ENCODE data around the gene FRS2.
"Not testable (repeated sequence)": the region's sequence is repeated elsewhere in the genome, so short reads cannot be mapped to it uniquely, and the experiment has no call there.

Gene FRS2

GRCh38 chr12:69600804-69601203 is 130.6 kb downstream of the FRS2 start:
- Histone ChIP-seq H3K9ac (ENCODE audit: insufficient read length) (no peak overlapping the region), H3K27ac (no peak overlapping the region), H3K4me3 (no peak overlapping the region), H3K9me3 (ENCODE audit: low read depth, low read length) (no peaks in the 10 kb centered on the region), H3K36me3 (ENCODE audit: insufficient read depth, low read length) (peaks cover 78% of the 10 kb centered on the region)
- DNase-seq (ENCODE audit: low read depth, low spot score): no peak
- TF ChIP-seq EZH2 (IDR thresholded peaks at IDR 0.05): no peak
- no peak for TF ChIP-seq POLR2AphosphoS5 (IDR thresholded peaks at IDR 0.05; ENCODE audit: borderline replicate concordance, low read depth, low read length)
- no peak for TF ChIP-seq FOXP2 (optimal IDR thresholded peaks at IDR 0.05; ENCODE audit: control extremely low read depth, extremely low read length, insufficient read depth)

- TF ChIP-seq POLR2AphosphoS5 (IDR thresholded peaks at IDR 0.05; ENCODE audit: borderline replicate concordance, low read depth, low read length): no peak
- TF ChIP-seq EZH2 (IDR thresholded peaks at IDR 0.05): no peak
- no peak for TF ChIP-seq FOXP2 (optimal IDR thresholded peaks at IDR 0.05; ENCODE audit: control extremely low read depth, extremely low read length, insufficient read depth)
- Histone ChIP-seq H3K27ac (no peak overlapping the region), H3K4me3 (no peak overlapping the region), H3K9me3 (ENCODE audit: low read depth, low read length) (no peaks in the 10 kb centered on the region), H3K36me3 (ENCODE audit: insufficient read depth, low read length) (peaks cover 65% of the 10 kb centered on the region), H3K9ac (ENCODE audit: insufficient read length) (no peak overlapping the region)
- DNase-seq (ENCODE audit: low read depth, low spot score): no peak
These were observed 131.9 kb downstream of the FRS2 start for GRCh38 chr12:69601962-69602685.

GRCh38 chr12:69602954-69603353 is 132.8 kb downstream of the FRS2 start:
- peaks cover 56% of the 10 kb centered on the region for H3K36me3 ChIP-seq (ENCODE audit: insufficient read depth, low read length)
- no peak overlapping the region for H3K9ac ChIP-seq (ENCODE audit: insufficient read length)

GRCh38 chr12:69603556-69603955 is 133.4 kb downstream of the FRS2 start:
- not testable (repeated sequence) for H3K4me3 ChIP-seq; H3K27ac ChIP-seq; H3K9me3 ChIP-seq (ENCODE audit: low read depth, low read length); DNase-seq (ENCODE audit: low read depth, low spot score); H3K9ac ChIP-seq (ENCODE audit: insufficient read length)
- peaks cover 50% of the 10 kb centered on the region for H3K36me3 ChIP-seq (ENCODE audit: insufficient read depth, low read length)

More at GRCh38 chr12:69602954-69603353, 132.8 kb downstream of the FRS2 start:
- DNase-seq (ENCODE audit: low read depth, low spot score): no peak
- H3K9me3 ChIP-seq (ENCODE audit: low read depth, low read length): no peaks in the 10 kb centered on the region
- H3K27ac ChIP-seq: no peak overlapping the region
- no peak overlapping the region for H3K4me3 ChIP-seq
- TF ChIP-seq EZH2 (IDR thresholded peaks at IDR 0.05) (no peak), POLR2AphosphoS5 (IDR thresholded peaks at IDR 0.05; ENCODE audit: borderline replicate concordance, low read depth, low read length) (no peak), FOXP2 (optimal IDR thresholded peaks at IDR 0.05; ENCODE audit: control extremely low read depth, extremely low read length, insufficient read depth) (no peak)

GRCh38 chr12:69604275-69604674 is 134.1 kb downstream of the FRS2 start:
- not testable (repeated sequence) for H3K9ac ChIP-seq (ENCODE audit: insufficient read length); H3K9me3 ChIP-seq (ENCODE audit: low read depth, low read length); H3K4me3 ChIP-seq; DNase-seq (ENCODE audit: low read depth, low spot score)
- peaks cover 43% of the 10 kb centered on the region for H3K36me3 ChIP-seq (ENCODE audit: insufficient read depth, low read length)
- H3K27ac ChIP-seq: 0 out of 2 replicates have a peak overlapping the region, but pooled peaks have one; percentile 43

- TF ChIP-seq FOXP2 (optimal IDR thresholded peaks at IDR 0.05; ENCODE audit: control extremely low read depth, extremely low read length, insufficient read depth): no peak
- TF ChIP-seq POLR2AphosphoS5 (IDR thresholded peaks at IDR 0.05; ENCODE audit: borderline replicate concordance, low read depth, low read length): no peak
- no peak for TF ChIP-seq EZH2 (IDR thresholded peaks at IDR 0.05)
- H3K4me3 ChIP-seq: no peak overlapping the region
- peak overlapping the region; percentile 25; the same call in 1 of the 2 replicates for H3K27ac ChIP-seq
- no peak overlapping the region for H3K9ac ChIP-seq (ENCODE audit: insufficient read length)
- H3K36me3 ChIP-seq (ENCODE audit: insufficient read depth, low read length): peaks cover 5% of the 10 kb centered on the region
- H3K9me3 ChIP-seq (ENCODE audit: low read depth, low read length): no peaks in the 10 kb centered on the region
- no peak for DNase-seq (ENCODE audit: low read depth, low spot score)
These were observed 137.9 kb downstream of the FRS2 start for GRCh38 chr12:69608114-69608513.

- no peaks in the 10 kb centered on the region for H3K36me3 ChIP-seq (ENCODE audit: insufficient read depth, low read length)
- no peak overlapping the region for H3K4me3 ChIP-seq
- DNase-seq (ENCODE audit: low read depth, low spot score): no peak
- no peaks in the 10 kb centered on the region for H3K9me3 ChIP-seq (ENCODE audit: low read depth, low read length)
- TF ChIP-seq FOXP2 (optimal IDR thresholded peaks at IDR 0.05; ENCODE audit: control extremely low read depth, extremely low read length, insufficient read depth): no peak
- no peak for TF ChIP-seq POLR2AphosphoS5 (IDR thresholded peaks at IDR 0.05; ENCODE audit: borderline replicate concordance, low read depth, low read length)
- no peak for TF ChIP-seq EZH2 (IDR thresholded peaks at IDR 0.05)
- no peak overlapping the region for H3K9ac ChIP-seq (ENCODE audit: insufficient read length)
- H3K27ac ChIP-seq: no peak overlapping the region
These were observed 139.9 kb downstream of the FRS2 start for GRCh38 chr12:69610126-69610525.

GRCh38 chr12:69610729-69611128 is 140.5 kb downstream of the FRS2 start, which contains the start of gene LRRC10:
LRRC10 (minus strand) TSS chr12:69610907; CDS start chr12:69610838, 69 bp downstream.
- H3K4me3 ChIP-seq: no peak within 1 kb of the TSS
- no peak within 1 kb of the TSS for H3K9ac ChIP-seq (ENCODE audit: insufficient read length)
- TF ChIP-seq FOXP2 (optimal IDR thresholded peaks at IDR 0.05; ENCODE audit: control extremely low read depth, extremely low read length, insufficient read depth) (no peak), POLR2AphosphoS5 (IDR thresholded peaks at IDR 0.05; ENCODE audit: borderline replicate concordance, low read depth, low read length) (no peak), EZH2 (IDR thresholded peaks at IDR 0.05) (no peak)
- H3K9me3 ChIP-seq (ENCODE audit: low read depth, low read length): no peaks in the 10 kb centered on the region
- H3K27ac ChIP-seq: no peak within 1 kb of the TSS
- no peak for DNase-seq (ENCODE audit: low read depth, low spot score)
- H3K36me3 ChIP-seq (ENCODE audit: insufficient read depth, low read length): no peaks in the 10 kb centered on the region

GRCh38 chr12:69613351-69613750 is 143.2 kb downstream of the FRS2 start:
- Histone ChIP-seq H3K9me3 (ENCODE audit: low read depth, low read length) (no peaks in the 10 kb centered on the region), H3K9ac (ENCODE audit: insufficient read length) (no peak overlapping the region), H3K36me3 (ENCODE audit: insufficient read depth, low read length) (no peaks in the 10 kb centered on the region), H3K27ac (no peak overlapping the region), H3K4me3 (no peak overlapping the region)
- no peak for DNase-seq (ENCODE audit: low read depth, low spot score)
- no peak for TF ChIP-seq POLR2AphosphoS5 (IDR thresholded peaks at IDR 0.05; ENCODE audit: borderline replicate concordance, low read depth, low read length)
- no peak for TF ChIP-seq EZH2 (IDR thresholded peaks at IDR 0.05)
- no peak for TF ChIP-seq FOXP2 (optimal IDR thresholded peaks at IDR 0.05; ENCODE audit: control extremely low read depth, extremely low read length, insufficient read depth)
